ENCODE data around the gene DIAPH2.

Gene DIAPH2

GRCh38 chrX:97522307-97522706 is 837.7 kb downstream of the DIAPH2 start:
- DNase-seq = no peak

GRCh38 chrX:97524340-97524739 is 839.7 kb downstream of the DIAPH2 start:
- no peak for DNase-seq

- no peak for DNase-seq
Measured at GRCh38 chrX:97524997-97525396, 840.4 kb downstream of the DIAPH2 start.

GRCh38 chrX:97525981-97526380 is 841.3 kb downstream of the DIAPH2 start:
- DNase-seq = no peak

GRCh38 chrX:97527725-97528124 is 843.1 kb downstream of the DIAPH2 start:
- DNase-seq = no peak

GRCh38 chrX:97529536-97530200 is 845.0 kb downstream of the DIAPH2 start:
- DNase-seq = no peak

- no peak for DNase-seq
Measured at GRCh38 chrX:97531825-97532224, 847.2 kb downstream of the DIAPH2 start.

- DNase-seq = no peak
Measured at GRCh38 chrX:97538745-97539144, 854.1 kb downstream of the DIAPH2 start.

- DNase-seq = no peak
Measured at GRCh38 chrX:97539970-97540519, 855.4 kb downstream of the DIAPH2 start.

- no peak for DNase-seq
Measured at GRCh38 chrX:97547877-97548578, 863.4 kb downstream of the DIAPH2 start.

GRCh38 chrX:97551821-97552220 is 867.2 kb downstream of the DIAPH2 start:
- DNase-seq = no peak

- DNase-seq = no peak
Measured at GRCh38 chrX:97553833-97554232, 869.2 kb downstream of the DIAPH2 start.

GRCh38 chrX:97556359-97556758 is 871.7 kb downstream of the DIAPH2 start:
- DNase-seq = no peak

- no peak for DNase-seq
Measured at GRCh38 chrX:97563531-97564133, 879.0 kb downstream of the DIAPH2 start.

GRCh38 chrX:97564496-97564895 is 879.9 kb downstream of the DIAPH2 start:
- no peak for DNase-seq

GRCh38 chrX:97587171-97587570 is 902.5 kb downstream of the DIAPH2 start:
- DNase-seq = no peak

- no peak for DNase-seq
Measured at GRCh38 chrX:97594646-97595224, 910.1 kb downstream of the DIAPH2 start.

GRCh38 chrX:97597954-97598353 is 913.3 kb downstream of the DIAPH2 start:
- no peak for DNase-seq

GRCh38 chrX:97602465-97603258 is 918.0 kb downstream of the DIAPH2 start:
- DNase-seq = no peak

- DNase-seq = no peak
Measured at GRCh38 chrX:97605271-97605670, 920.6 kb downstream of the DIAPH2 start.

- DNase-seq = no peak
Measured at GRCh38 chrX:97609357-97609756, 924.7 kb downstream of the DIAPH2 start.

- DNase-seq = no peak
Measured at GRCh38 chrX:97609938-97610337, 925.3 kb downstream of the DIAPH2 start.

Data from NCI-H187 treated with DMSO at 0.1 percent for 48 hours (cell line).